ENCODE results near the gene FOXS1. TPM values are rescaled to one million over a fixed set of nuclear protein-coding genes. Genes with fewer than 3 reads are reported as not detected.

FOXS1 gene
- total and polyA plus RNA-seq, 2 donors from 2014 or later = 2.1 to 9.8 TPM

DNA sequence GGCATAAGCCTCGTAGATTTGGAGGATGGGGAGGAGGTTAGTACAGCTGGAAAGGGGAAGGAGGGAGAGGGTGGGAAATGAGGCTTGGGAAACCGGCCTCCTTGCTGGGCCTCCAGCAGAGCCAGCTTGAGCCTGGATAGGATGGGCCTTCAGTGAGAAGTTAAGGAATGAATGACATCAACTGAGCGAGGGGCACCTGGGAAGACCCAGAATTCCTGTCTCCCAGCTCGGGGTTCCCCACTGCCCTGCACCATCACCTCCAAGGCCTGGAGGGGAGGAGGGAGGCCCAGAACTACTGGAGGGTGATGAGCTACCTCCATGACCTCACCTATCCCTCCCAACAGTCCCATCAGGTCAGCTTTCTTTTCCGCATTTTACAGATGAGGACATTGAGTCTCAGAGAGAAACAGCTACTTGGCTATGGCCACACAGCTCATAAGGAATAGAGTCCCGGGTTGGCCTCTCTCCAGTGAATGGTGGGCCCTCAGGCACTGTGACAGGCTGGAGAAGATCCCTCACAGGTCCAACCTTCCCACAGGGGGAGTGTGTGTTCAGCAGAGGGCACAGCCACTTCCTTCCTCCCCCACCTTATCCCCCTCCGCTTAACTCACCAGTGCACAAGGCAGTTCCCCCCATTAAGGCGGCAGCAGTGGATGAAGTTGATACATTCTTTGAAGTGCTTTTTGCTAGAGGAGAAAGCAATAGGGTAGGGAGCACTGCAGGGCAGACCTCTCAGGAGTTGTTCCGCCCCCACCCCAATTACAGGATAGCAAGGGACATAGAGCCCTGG, 18.1 kb upstream of the FOXS1 start:
- H3K4me1 ChIP-seq (ENCODE audit: control insufficient read depth in 2 of 3, insufficient read depth in 2 of 3, low read depth in 1 of 3, low read length in 3 of 3) = peaks cover 0 to 20% (median 8%) of the 10 kb centered on the region in 3 donors
- intact Hi-C loops (cut with DNase I) = no loop called here
- TF ChIP-seq, protein P1, sequence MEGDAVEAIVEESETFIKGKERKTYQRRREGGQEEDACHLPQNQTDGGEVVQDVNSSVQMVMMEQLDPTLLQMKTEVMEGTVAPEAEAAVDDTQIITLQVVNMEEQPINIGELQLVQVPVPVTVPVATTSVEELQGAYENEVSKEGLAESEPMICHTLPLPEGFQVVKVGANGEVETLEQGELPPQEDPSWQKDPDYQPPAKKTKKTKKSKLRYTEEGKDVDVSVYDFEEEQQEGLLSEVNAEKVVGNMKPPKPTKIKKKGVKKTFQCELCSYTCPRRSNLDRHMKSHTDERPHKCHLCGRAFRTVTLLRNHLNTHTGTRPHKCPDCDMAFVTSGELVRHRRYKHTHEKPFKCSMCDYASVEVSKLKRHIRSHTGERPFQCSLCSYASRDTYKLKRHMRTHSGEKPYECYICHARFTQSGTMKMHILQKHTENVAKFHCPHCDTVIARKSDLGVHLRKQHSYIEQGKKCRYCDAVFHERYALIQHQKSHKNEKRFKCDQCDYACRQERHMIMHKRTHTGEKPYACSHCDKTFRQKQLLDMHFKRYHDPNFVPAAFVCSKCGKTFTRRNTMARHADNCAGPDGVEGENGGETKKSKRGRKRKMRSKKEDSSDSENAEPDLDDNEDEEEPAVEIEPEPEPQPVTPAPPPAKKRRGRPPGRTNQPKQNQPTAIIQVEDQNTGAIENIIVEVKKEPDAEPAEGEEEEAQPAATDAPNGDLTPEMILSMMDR (IDR thresholded peaks at IDR 0.05; ENCODE audit: borderline replicate concordance, extremely low read depth, insufficient read depth) = no peak
- H3K27ac ChIP-seq (ENCODE audit: low read depth in 2 of 2, low read length in 2 of 2) = no peak overlapping the region
- FAIRE-seq = no peak
- no peaks in the 10 kb centered on the region for H3K9me3 ChIP-seq (ENCODE audit: control insufficient read depth in 2 of 3, insufficient read depth in 1 of 3, low read length in 3 of 3)
- H3K27me3 ChIP-seq (ENCODE audit: control insufficient read depth, insufficient read depth, low read length) = no peaks in the 10 kb centered on the region
- H3K9ac ChIP-seq (ENCODE audit: low read length in 3 of 3) = no peak overlapping the region
- DNase-seq = peak in 1 of 5 donors; percentile 51
- H3K4me3 ChIP-seq (ENCODE audit: low read length in 3 of 3) = no peak overlapping the region
- H3K36me3 ChIP-seq (ENCODE audit: control insufficient read depth in 2 of 3, insufficient read depth in 3 of 3, low read length in 3 of 3) = peaks cover 0 to 9% (median 0%) of the 10 kb centered on the region in 3 donors

DNA sequence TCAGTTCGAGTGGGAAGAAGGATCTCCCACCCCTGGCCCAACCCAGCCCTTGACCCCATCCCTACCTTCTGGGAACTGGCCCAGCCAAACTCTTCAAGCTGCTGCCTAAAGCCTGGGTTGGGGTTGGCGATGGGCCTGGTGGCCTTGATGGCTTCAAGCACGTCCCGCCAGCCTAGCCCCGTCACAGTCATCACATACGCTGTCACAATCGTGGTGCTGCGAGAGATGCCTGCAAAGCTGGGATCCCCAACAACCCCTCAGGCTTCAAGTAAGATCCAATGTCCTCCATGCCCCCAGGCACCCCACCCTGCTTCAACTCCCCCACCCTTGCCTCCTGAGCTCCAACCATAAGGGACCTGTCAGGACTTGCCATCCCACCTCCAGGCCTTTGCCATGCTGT, 17.1 kb upstream of the FOXS1 start:
- no peak for FAIRE-seq
- intact Hi-C loops (cut with DNase I) = no loop called here

DNA sequence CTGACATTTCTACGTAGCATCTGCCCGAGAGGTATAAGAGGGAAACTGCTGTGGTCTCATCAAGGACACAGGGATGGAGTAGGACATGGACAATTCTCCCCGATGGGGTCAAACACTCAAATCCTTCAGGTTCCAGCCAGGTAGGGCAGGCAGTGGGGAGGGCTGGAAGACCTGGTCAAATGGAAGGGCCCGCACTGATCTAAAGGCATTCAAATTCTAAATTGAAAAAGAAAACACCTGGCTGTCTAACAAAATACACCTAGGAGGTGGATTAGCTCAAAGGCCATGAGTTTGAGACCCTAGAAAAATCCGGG, 16.7 kb upstream of the FOXS1 start:
- Histone ChIP-seq H3K27ac (ENCODE audit: low read depth in 2 of 2, low read length in 2 of 2) (no peak overlapping the region), H3K4me3 (ENCODE audit: low read length in 3 of 3) (peak overlapping the region in 1 of 3 donors; percentile 47), H3K4me1 (ENCODE audit: control insufficient read depth in 2 of 3, insufficient read depth in 2 of 3, low read depth in 1 of 3, low read length in 3 of 3) (peaks cover 0 to 25% (median 8%) of the 10 kb centered on the region in 3 donors), H3K9ac (ENCODE audit: low read length in 3 of 3) (no peak overlapping the region), H3K9me3 (ENCODE audit: control insufficient read depth in 2 of 3, insufficient read depth in 1 of 3, low read length in 3 of 3) (no peaks in the 10 kb centered on the region), H3K27me3 (ENCODE audit: control insufficient read depth, insufficient read depth, low read length) (no peaks in the 10 kb centered on the region), H3K36me3 (ENCODE audit: control insufficient read depth in 2 of 3, insufficient read depth in 3 of 3, low read length in 3 of 3) (peaks cover 0 to 9% (median 0%) of the 10 kb centered on the region in 3 donors)
- DNase-seq = no peak
- intact Hi-C loops (cut with DNase I) = no loop called here
- TF ChIP-seq, protein P1 (IDR thresholded peaks at IDR 0.05; ENCODE audit: borderline replicate concordance, extremely low read depth, insufficient read depth) = no peak
- no peak for FAIRE-seq

More for the DNA sequence above, 17.1 kb upstream of the FOXS1 start:
- H3K4me1 ChIP-seq (ENCODE audit: control insufficient read depth in 2 of 3, insufficient read depth in 2 of 3, low read depth in 1 of 3, low read length in 3 of 3) = peaks cover 0 to 25% (median 8%) of the 10 kb centered on the region in 3 donors
- DNase-seq = peak in 2 of 5 donors; percentile 48 to 59
- peaks cover 0 to 9% (median 0%) of the 10 kb centered on the region in 3 donors for H3K36me3 ChIP-seq (ENCODE audit: control insufficient read depth in 2 of 3, insufficient read depth in 3 of 3, low read length in 3 of 3)
- no peaks in the 10 kb centered on the region for H3K9me3 ChIP-seq (ENCODE audit: control insufficient read depth in 2 of 3, insufficient read depth in 1 of 3, low read length in 3 of 3)
- no peaks in the 10 kb centered on the region for H3K27me3 ChIP-seq (ENCODE audit: control insufficient read depth, insufficient read depth, low read length)
- H3K9ac ChIP-seq (ENCODE audit: low read length in 3 of 3) = no peak overlapping the region
- no peak overlapping the region for H3K4me3 ChIP-seq (ENCODE audit: low read length in 3 of 3)
- H3K27ac ChIP-seq (ENCODE audit: low read depth in 2 of 2, low read length in 2 of 2) = no peak overlapping the region
- TF ChIP-seq, protein P1 (IDR thresholded peaks at IDR 0.05; ENCODE audit: borderline replicate concordance, extremely low read depth, insufficient read depth) = no peak
